Body of pancreas (tissue), 4 donors: ENCODE results near the gene TOR3A. TPM values are rescaled to one million over a fixed set of nuclear protein-coding genes. Genes with fewer than 3 reads are reported as not detected.

Experiments
- ATAC-seq: fragments of 150-250 bp; one replicate; pipeline ENCODE4 v1.9.1; 2016
- DNase-seq, 4 donors: peaks; one replicate each; pipeline ENCODE4 v3.0.0-alpha.2; 2019
- H3K27ac ChIP-seq, 4 donors: fragments of 200-600 bp; sonication (generic); 1 replicate in 3 of 4; 2 replicates in 1 of 4; pipeline versions ENCODE4 v1.5.1 to v1.6.1; 2016 to 2019; ENCODE audit warnings: mild to moderate bottlenecking in 1 of 4, mixed read lengths in 1 of 4, moderate library complexity in 1 of 4
- H3K27me3 ChIP-seq, 2 donors: fragments of 200-600 bp; sonication (generic); one replicate each; pipeline ENCODE4 v1.6.0; 2016; ENCODE audit warnings: mild to moderate bottlenecking in 1 of 2
- H3K36me3 ChIP-seq, 2 donors: fragments of 200-600 bp; sonication (generic); replicated peaks in 1 of 2; 2 replicates each; pipeline ENCODE4 v1.5.1; 2016; ENCODE audit warnings: low read depth in 2 of 2; ENCODE audit not compliant: insufficient read depth in 1 of 2
- H3K4me1 ChIP-seq: fragments of 200-600 bp; sonication (generic); one replicate; pipeline ENCODE4 v1.6.0; 2016
- H3K4me3 ChIP-seq, 2 donors: fragments of 200-600 bp; sonication (generic); 1 replicate in 1 of 2; 2 replicates in 1 of 2; pipeline ENCODE4 v1.5.1; 2016 to 2019
- H3K9me3 ChIP-seq, 3 donors: fragments of 200-600 bp; sonication (generic); 1 replicate in 2 of 3; 2 replicates in 1 of 3; pipeline ENCODE4 v1.5.1; 2016
- CTCF ChIP-seq, 7 experiments: fragments of 450-650 bp in 4 of 7; fragments of 200-600 bp in 3 of 7; sonication (generic) in 3 of 7; IDR thresholded peaks; one replicate each; pipeline ENCODE4 v1.5.1; 2016 to 2019; ENCODE audit warnings: antibody characterized with exemption in 7 of 7
- POLR2A ChIP-seq, 3 donors: fragments of 450-650 bp; IDR thresholded peaks; one replicate each; pipeline ENCODE4 v1.6.1; 2016; ENCODE audit warnings: antibody characterized with exemption in 3 of 3, mild to moderate bottlenecking in 2 of 3
- WGBS, 2 donors: methylation state at CpG; one replicate each; pipeline ENCODE4 v1.1.5; 2017; 5-methylcytosine and 5-hydroxymethylcytosine counted together
- intact Hi-C: fragments of 100-400 bp; cut with DNase I; formaldehyde crosslinking; loops from one replicate; pipeline ENCODE4 v1.15.1; 2023
- small RNA-seq: library from RNA; depleted of rRNA; stranded (forward); fragments of <200 nt; gene quantifications from one replicate; pipeline ENCODE3, GENCODE V24; 2016
- total RNA-seq, 2 donors: library from RNA; depleted of rRNA; stranded (reverse); fragments of >200 nt; gene quantifications; one replicate each; pipeline ENCODE4 v1.1.0, GENCODE V29; 2016

TOR3A gene
- total RNA-seq, 2 donors from 2014 or later: 23.1 to 27.7 TPM

GRCh38 chr1:179142889-179143299, 61.0 kb downstream of the TOR3A start:
- ATAC-seq (peak; percentile 66), DNase-seq (peak in 1 of 4 donors; percentile 22)
- Histone ChIP-seq H3K27ac (peak overlapping the region in 2 of 4 donors; percentile 17 to 66), H3K27me3 (no peaks in the 10 kb centered on the region), H3K9me3 (no peaks in the 10 kb centered on the region), H3K4me3 (no peak overlapping the region), H3K4me1 (peaks cover 4% of the 10 kb centered on the region), H3K36me3 (no peaks in the 10 kb centered on the region)
- intact Hi-C loops: no loop called here
- TF ChIP-seq POLR2A (IDR thresholded peaks at IDR 0.05): peak in 2 of 3 donors; percentile 39 to 55
- no peak for TF ChIP-seq CTCF (IDR thresholded peaks at IDR 0.05)
- 80 to 83% methylated on average over 2 of the region's 2 CpGs for WGBS, 2 donors

GRCh38 chr1:179143322-179143721, 61.5 kb downstream of the TOR3A start:
- Histone ChIP-seq H3K27ac (peak overlapping the region in 1 of 4 donors; percentile 66), H3K4me3 (no peak overlapping the region)
- ATAC-seq: no peak

GRCh38 chr1:179144626-179145025, 62.8 kb downstream of the TOR3A start:
- Histone ChIP-seq H3K27ac (no peak overlapping the region), H3K9me3 (no peaks in the 10 kb centered on the region), H3K27me3 (no peaks in the 10 kb centered on the region), H3K36me3 (no peaks in the 10 kb centered on the region), H3K4me1 (no peaks in the 10 kb centered on the region), H3K4me3 (no peak overlapping the region)
- intact Hi-C loops: no loop called here
- ATAC-seq: no peak
- WGBS, 2 donors: 85 to 94% methylated on average over 1 of the region's 1 CpG
- no peak for DNase-seq
- TF ChIP-seq POLR2A (IDR thresholded peaks at IDR 0.05): no peak
- no peak for TF ChIP-seq CTCF (IDR thresholded peaks at IDR 0.05)

More at GRCh38 chr1:179143322-179143721, 61.5 kb downstream of the TOR3A start:
- intact Hi-C loops: no loop called here
- DNase-seq: no peak
- H3K4me1 ChIP-seq: no peaks in the 10 kb centered on the region
- TF ChIP-seq POLR2A (IDR thresholded peaks at IDR 0.05) (no peak), CTCF (IDR thresholded peaks at IDR 0.05) (no peak)
- no peaks in the 10 kb centered on the region for H3K27me3 ChIP-seq
- no peaks in the 10 kb centered on the region for H3K9me3 ChIP-seq
- WGBS, 2 donors: 76 to 80% methylated on average over 3 of the region's 3 CpGs
- H3K36me3 ChIP-seq: no peaks in the 10 kb centered on the region

- Histone ChIP-seq H3K4me3 (no peak overlapping the region), H3K9me3 (no peaks in the 10 kb centered on the region), H3K36me3 (no peaks in the 10 kb centered on the region), H3K27me3 (no peaks in the 10 kb centered on the region), H3K4me1 (no peaks in the 10 kb centered on the region), H3K27ac (no peak overlapping the region)
- 96% methylated on average over 3 of the region's 3 CpGs for WGBS, 2 donors
- no peak for DNase-seq
- intact Hi-C loops: no loop called here
- ATAC-seq: no peak
- TF ChIP-seq POLR2A (IDR thresholded peaks at IDR 0.05): no peak
- TF ChIP-seq CTCF (IDR thresholded peaks at IDR 0.05): no peak
Measured at GRCh38 chr1:179145521-179145920, 63.7 kb downstream of the TOR3A start.

Small RNA genes lying within 50 kb of the gene (small RNA-seq; reads per million reads assigned to genes)
- gene AL512326.3: not detected

Other genes starting within 250 kb of the TOR3A start
- gene ANGPTL1, start 211.0 kb upstream of the TOR3A start, total RNA-seq: 10 to 100 TPM in 1 of 2 donors, 1 to 10 TPM in 1; 9.3 to 19.8 TPM
- 10 to 100 TPM; 11.4 to 11.9 TPM for gene FAM20B, start 56.2 kb upstream of the TOR3A start, total RNA-seq
- gene ABL2, start 147.6 kb downstream of the TOR3A start, total RNA-seq: 10 to 100 TPM; 10.1 to 12.5 TPM
- 10 to 100 TPM; 19.1 to 25.4 TPM for gene SOAT1, start 211.7 kb downstream of the TOR3A start, total RNA-seq